ENCODE results near the gene LIPC. TPM values are rescaled to one million over a fixed set of nuclear protein-coding genes. Genes with fewer than 3 reads are reported as not detected.

LIPC gene
- total RNA-seq, 1 experiment from 2014 or later = 0.40 TPM

GRCh38 chr15:58434334-58434875, 2.6 kb downstream of the LIPC start:
- DNase-seq (ENCODE audit: low read depth) = no peak

GRCh38 chr15:58436552-58436951, 4.8 kb downstream of the LIPC start:
- DNase-seq (ENCODE audit: low read depth) = no peak

GRCh38 chr15:58437531-58438105, 5.8 kb downstream of the LIPC start:
- DNase-seq (ENCODE audit: low read depth) = no peak

GRCh38 chr15:58438111-58438510, 6.3 kb downstream of the LIPC start:
- DNase-seq (ENCODE audit: low read depth) = no peak

GRCh38 chr15:58438956-58439355, 7.2 kb downstream of the LIPC start:
- peak; percentile 77 for DNase-seq (ENCODE audit: low read depth)

GRCh38 chr15:58440158-58440910, 8.5 kb downstream of the LIPC start:
- peak; percentile 97 for DNase-seq (ENCODE audit: low read depth)

GRCh38 chr15:58440922-58441321, 9.1 kb downstream of the LIPC start:
- DNase-seq (ENCODE audit: low read depth) = no peak

GRCh38 chr15:58441376-58442070, 9.7 kb downstream of the LIPC start:
- peak; percentile 79 for DNase-seq (ENCODE audit: low read depth)

GRCh38 chr15:58442122-58442521, 10.3 kb downstream of the LIPC start:
- no peak for DNase-seq (ENCODE audit: low read depth)

- DNase-seq (ENCODE audit: low read depth) = no peak
These were observed 11.5 kb downstream of the LIPC start for GRCh38 chr15:58443308-58443707.

GRCh38 chr15:58444056-58444455, 12.3 kb downstream of the LIPC start:
- no peak for DNase-seq (ENCODE audit: low read depth)

- no peak for DNase-seq (ENCODE audit: low read depth)
These were observed 13.0 kb downstream of the LIPC start for GRCh38 chr15:58444658-58445332.

GRCh38 chr15:58445865-58446264, 14.1 kb downstream of the LIPC start:
- no peak for DNase-seq (ENCODE audit: low read depth)

GRCh38 chr15:58446521-58446920, 14.7 kb downstream of the LIPC start:
- DNase-seq (ENCODE audit: low read depth) = no peak

- peak; percentile 91 for DNase-seq (ENCODE audit: low read depth)
These were observed 15.7 kb downstream of the LIPC start for GRCh38 chr15:58447271-58448010.

- DNase-seq (ENCODE audit: low read depth) = no peak
These were observed 16.5 kb downstream of the LIPC start for GRCh38 chr15:58448331-58448730.

- DNase-seq (ENCODE audit: low read depth) = no peak
These were observed 17.1 kb downstream of the LIPC start for GRCh38 chr15:58448906-58449305.

- no peak for DNase-seq (ENCODE audit: low read depth)
These were observed 20.0 kb downstream of the LIPC start for GRCh38 chr15:58451826-58452225.

- DNase-seq (ENCODE audit: low read depth) = no peak
These were observed 21.0 kb downstream of the LIPC start for GRCh38 chr15:58452775-58453174.

- DNase-seq (ENCODE audit: low read depth) = peak; percentile 83
These were observed 22.4 kb downstream of the LIPC start for GRCh38 chr15:58453931-58454793.
